HG03575 (cell line): ENCODE results near the gene CTPS1.

ENCODE experiments used
- ATAC-seq: cut with Tn5 transposase; IDR thresholded peaks from one replicate; pipeline ENCODE4 v1.9.1; 2021; ENCODE audit not compliant: unreplicated experiment, insufficient number of reproducible peaks, low FRiP score; ENCODE audit errors: extremely low read depth

Gene CTPS1

GRCh38 chr1:40956407-40956806 is 23.1 kb upstream of the CTPS1 start:
- ATAC-seq: no peak

- ATAC-seq: no peak
Observed at GRCh38 chr1:40958210-40958609, 21.3 kb upstream of the CTPS1 start.

- ATAC-seq: no peak
Observed at GRCh38 chr1:40965531-40965930, 14.0 kb upstream of the CTPS1 start.

GRCh38 chr1:40966417-40966816 is 13.1 kb upstream of the CTPS1 start:
- no peak for ATAC-seq

- ATAC-seq: no peak
Observed at GRCh38 chr1:40969445-40969844, 10.1 kb upstream of the CTPS1 start.

- no peak for ATAC-seq
Observed at GRCh38 chr1:40971966-40972365, 7.5 kb upstream of the CTPS1 start.

GRCh38 chr1:40973912-40974311 is 5.6 kb upstream of the CTPS1 start:
- ATAC-seq: no peak

- no peak for ATAC-seq
Observed at GRCh38 chr1:40974945-40975344, 4.6 kb upstream of the CTPS1 start.

GRCh38 chr1:40976952-40977690 is 2.4 kb upstream of the CTPS1 start:
- ATAC-seq: no peak

- ATAC-seq: no peak
Observed at GRCh38 chr1:40977716-40978115, 1.8 kb upstream of the CTPS1 start.

GRCh38 chr1:40978886-40979240 is 633 bp upstream of the CTPS1 start:
- no peak for ATAC-seq

GRCh38 chr1:40980068-40980452 is 564 bp downstream of the CTPS1 start:
- ATAC-seq: no peak

GRCh38 chr1:40980453-40981121 is 1.1 kb downstream of the CTPS1 start:
- no peak for ATAC-seq

- ATAC-seq: no peak
Observed at GRCh38 chr1:40981691-40982448, 2.4 kb downstream of the CTPS1 start.

GRCh38 chr1:40982721-40983120 is 3.2 kb downstream of the CTPS1 start:
- no peak for ATAC-seq

GRCh38 chr1:40983286-40983685 is 3.8 kb downstream of the CTPS1 start:
- ATAC-seq: no peak

GRCh38 chr1:40984066-40984465 is 4.6 kb downstream of the CTPS1 start:
- ATAC-seq: no peak

- ATAC-seq: no peak
Observed at GRCh38 chr1:40984531-40984930, 5.0 kb downstream of the CTPS1 start.

- no peak for ATAC-seq
Observed at GRCh38 chr1:40985161-40985560, 5.7 kb downstream of the CTPS1 start.

- no peak for ATAC-seq
Observed at GRCh38 chr1:40985875-40986274, 6.4 kb downstream of the CTPS1 start.
